ENCODE results near the gene RAP1GAP2.

RAP1GAP2 gene

GRCh38 chr17:2854143-2855055, 58.2 kb downstream of the RAP1GAP2 start:
- peak; percentile 6 for DNase-seq

- DNase-seq = no peak
These were observed 58.9 kb downstream of the RAP1GAP2 start for GRCh38 chr17:2855063-2855600.

GRCh38 chr17:2856727-2857126, 60.5 kb downstream of the RAP1GAP2 start:
- DNase-seq = no peak

- DNase-seq = no peak
These were observed 63.8 kb downstream of the RAP1GAP2 start for GRCh38 chr17:2860045-2860444.

GRCh38 chr17:2860883-2861282, 64.6 kb downstream of the RAP1GAP2 start:
- no peak for DNase-seq

GRCh38 chr17:2862197-2862596, 66.0 kb downstream of the RAP1GAP2 start:
- DNase-seq = no peak

- DNase-seq = no peak
These were observed 67.0 kb downstream of the RAP1GAP2 start for GRCh38 chr17:2863204-2863603.

- no peak for DNase-seq
These were observed 69.0 kb downstream of the RAP1GAP2 start for GRCh38 chr17:2865228-2865627.

- DNase-seq = peak; percentile 76
These were observed 71.5 kb downstream of the RAP1GAP2 start for GRCh38 chr17:2867441-2868424.

- DNase-seq = no peak
These were observed 73.4 kb downstream of the RAP1GAP2 start for GRCh38 chr17:2869604-2870003.

- DNase-seq = no peak
These were observed 75.0 kb downstream of the RAP1GAP2 start for GRCh38 chr17:2871205-2871604.

GRCh38 chr17:2871720-2872119, 75.5 kb downstream of the RAP1GAP2 start:
- no peak for DNase-seq

- DNase-seq = no peak
These were observed 76.0 kb downstream of the RAP1GAP2 start for GRCh38 chr17:2872282-2872681.

- DNase-seq = no peak
These were observed 78.0 kb downstream of the RAP1GAP2 start for GRCh38 chr17:2874189-2874686.

- DNase-seq = no peak
These were observed 79.4 kb downstream of the RAP1GAP2 start for GRCh38 chr17:2875608-2876007.

GRCh38 chr17:2876467-2876866, 80.2 kb downstream of the RAP1GAP2 start:
- DNase-seq = no peak

GRCh38 chr17:2878751-2879254, 82.6 kb downstream of the RAP1GAP2 start:
- DNase-seq = no peak

- no peak for DNase-seq
These were observed 83.8 kb downstream of the RAP1GAP2 start for GRCh38 chr17:2880050-2880449.

- no peak for DNase-seq
These were observed 85.1 kb downstream of the RAP1GAP2 start for GRCh38 chr17:2881295-2881694.

GRCh38 chr17:2883544-2884213, 87.4 kb downstream of the RAP1GAP2 start:
- DNase-seq = no peak

- no peak for DNase-seq
These were observed 89.5 kb downstream of the RAP1GAP2 start for GRCh38 chr17:2885733-2886132.

- DNase-seq = no peak
These were observed 92.1 kb downstream of the RAP1GAP2 start for GRCh38 chr17:2888326-2888725.

All from HCEC 1CT (cell line).